Panc1 (cell line): ENCODE measurements around the gene LOXL3. TPM values are rescaled to one million over a fixed set of nuclear protein-coding genes. Genes with fewer than 3 reads are reported as not detected.

ENCODE experiments used
- ATAC-seq: fragments of 200-7000 bp; cut with Tn5 transposase; 2 replicates; pipeline ENCODE4 v1.9.1; 2020; ENCODE audit warnings: mild to moderate bottlenecking, moderate library complexity
- BruUV-seq: library from RNA; stranded (reverse); fragments of 400-500 nt; replicated peaks from 2 replicates; lab custom pipeline; 2021; lab: Mats Ljungman, UMichigan
- CTCF ChIA-PET: fragments of 300-600 bp; sonication (Branson Sonifier 250); formaldehyde crosslinking; loops from one replicate; lab custom pipeline; 2022; ENCODE audit warnings: antibody characterized with exemption; lab: Charles Lee
- POLR2A ChIA-PET: fragments of 300-600 bp; sonication (Branson Sonifier 250); formaldehyde crosslinking; loops from one replicate; lab custom pipeline; 2022; ENCODE audit warnings: antibody characterized with exemption; lab: Charles Lee
- DNase-seq: peaks from one replicate; pipeline ENCODE4 v3.0.0-alpha.2; 2010; ENCODE audit warnings: low read depth, low spot score
- H3K27ac ChIP-seq: 2 replicates; pipeline ENCODE4 v1.5.1; 2011; ENCODE audit warnings: mild to moderate bottlenecking, low read length, inconsistent platforms
- H3K27me3 ChIP-seq: fragments of 200-500 bp; sonication (Bioruptor generic); 2 replicates; pipeline ENCODE4 v1.6.0; 2014; ENCODE audit warnings: low read length, inconsistent platforms; ENCODE audit not compliant: control insufficient read depth, insufficient read depth
- H3K36me3 ChIP-seq: fragments of 200-500 bp; sonication (Bioruptor generic); 2 replicates; pipeline ENCODE4 v1.5.1; 2014; ENCODE audit warnings: inconsistent platforms, mild to moderate bottlenecking, low read length, moderate library complexity; ENCODE audit not compliant: control insufficient read depth, insufficient read depth
- H3K4me1 ChIP-seq: 2 replicates; pipeline ENCODE4 v1.5.1; 2011; ENCODE audit warnings: inconsistent platforms, mild to moderate bottlenecking, low read length, moderate library complexity; ENCODE audit not compliant: control insufficient read depth, insufficient read depth
- H3K4me3 ChIP-seq, 2 experiments: 2 replicates each; pipeline ENCODE4 v1.5.1; 2011 to 2012; ENCODE audit warnings: low read depth in 2 of 2, low read length in 2 of 2, mild to moderate bottlenecking in 2 of 2, inconsistent platforms in 1 of 2, moderate library complexity in 1 of 2
- H3K9me3 ChIP-seq: fragments of 200-500 bp; sonication (Bioruptor generic); 2 replicates; pipeline ENCODE4 v1.5.1; 2014; ENCODE audit warnings: low read depth, mild to moderate bottlenecking, inconsistent platforms, low read length, moderate library complexity; ENCODE audit not compliant: control insufficient read depth, insufficient read depth
- POLR2AphosphoS5 ChIP-seq: IDR thresholded peaks from 2 replicates; pipeline ENCODE4 v1.6.1; 2012; ENCODE audit warnings: mild to moderate bottlenecking, low read depth, low read length, moderate library complexity
- SIN3A ChIP-seq: IDR thresholded peaks from 2 replicates; pipeline ENCODE4 v1.6.1; 2012; ENCODE audit warnings: low read depth, mild to moderate bottlenecking, low read length, moderate library complexity, borderline replicate concordance; ENCODE audit not compliant: insufficient read depth
- TCF7L2 ChIP-seq: IDR thresholded peaks from 2 replicates; pipeline ENCODE4 v1.6.1; 2011; ENCODE audit warnings: mild to moderate bottlenecking, low read depth, low read length, inconsistent platforms
- in situ Hi-C: cut with HindIII; loops from 2 replicates; pipeline ENCODE4 v1.10.0; 2016; ENCODE audit warnings: low sequenced_read_pairs, low pct_unique_long_range_greater_than_20kb
- intact Hi-C: fragments of 100-400 bp; cut with micrococcal nuclease; formaldehyde crosslinking; loops from one replicate; pipeline ENCODE4 v1.10.0; 2022; ENCODE audit not compliant: unreplicated experiment
- total RNA-seq: library from RNA; stranded (reverse); gene quantifications from one replicate; pipeline ENCODE4 v1.2.1, GENCODE V29; 2021; ENCODE audit not compliant: unreplicated experiment
- TF ChIP-seq, protein P1 (sequence below): fragments of 450-650 bp; IDR thresholded peaks from 2 replicates; pipeline ENCODE4 v1.5.1; 2017; ENCODE audit warnings: mild to moderate bottlenecking
- TF ChIP-seq, protein P2 (sequence below), 2 experiments: IDR thresholded peaks; 2 replicates each; pipeline ENCODE4 v1.6.1; 2011 to 2012; ENCODE audit warnings: low read depth in 2 of 2, control low read depth in 1 of 2, low read length in 1 of 2, mild to moderate bottlenecking in 1 of 2, moderate library complexity in 1 of 2; ENCODE audit not compliant: insufficient read depth in 1 of 2

The LOXL3 gene
- total RNA-seq, 1 experiment from 2014 or later, result 1.0 TPM

DNA sequence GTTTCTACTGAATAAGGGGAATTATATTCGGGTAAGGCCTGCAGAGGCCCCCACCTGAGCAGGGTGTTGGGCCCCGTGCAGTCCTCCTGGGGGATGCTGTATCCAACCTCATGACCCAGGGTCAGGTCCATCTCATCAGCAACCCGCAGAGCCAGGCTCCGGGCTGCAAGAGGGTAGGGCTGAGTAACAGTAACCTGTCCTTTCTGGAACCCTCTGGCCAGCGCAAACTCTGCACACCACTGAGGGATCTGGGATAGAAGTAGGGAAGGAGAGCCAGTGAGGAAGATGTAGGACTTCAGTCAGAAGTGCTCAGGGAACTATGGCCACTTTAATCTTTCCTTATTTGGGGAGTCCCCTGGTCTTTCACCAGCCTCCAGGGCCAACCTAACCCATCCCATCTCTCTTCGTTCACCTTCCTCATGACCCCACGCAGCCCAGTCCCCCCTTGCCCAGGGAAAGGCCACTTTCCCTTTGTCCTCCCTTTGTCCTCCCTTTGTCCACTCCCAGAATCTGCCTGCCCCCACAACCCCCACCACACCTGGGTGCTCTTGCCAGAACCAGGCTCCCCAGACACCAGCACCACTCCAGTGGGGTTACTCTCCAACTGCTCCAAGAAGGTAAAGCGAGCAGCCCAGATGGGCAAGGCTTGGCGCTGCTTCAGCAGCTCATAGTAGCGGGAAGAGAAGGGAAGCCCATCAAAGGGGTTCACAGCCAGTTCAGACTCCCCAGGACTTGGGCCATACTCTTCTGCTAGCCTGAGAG lies 28.6 kb downstream of the LOXL3 start:
- no peaks in the 10 kb centered on the region for H3K27me3 ChIP-seq
- ChIA-PET CTCF (no interaction called here), POLR2A (no interaction called here)
- TF ChIP-seq, protein P1, sequence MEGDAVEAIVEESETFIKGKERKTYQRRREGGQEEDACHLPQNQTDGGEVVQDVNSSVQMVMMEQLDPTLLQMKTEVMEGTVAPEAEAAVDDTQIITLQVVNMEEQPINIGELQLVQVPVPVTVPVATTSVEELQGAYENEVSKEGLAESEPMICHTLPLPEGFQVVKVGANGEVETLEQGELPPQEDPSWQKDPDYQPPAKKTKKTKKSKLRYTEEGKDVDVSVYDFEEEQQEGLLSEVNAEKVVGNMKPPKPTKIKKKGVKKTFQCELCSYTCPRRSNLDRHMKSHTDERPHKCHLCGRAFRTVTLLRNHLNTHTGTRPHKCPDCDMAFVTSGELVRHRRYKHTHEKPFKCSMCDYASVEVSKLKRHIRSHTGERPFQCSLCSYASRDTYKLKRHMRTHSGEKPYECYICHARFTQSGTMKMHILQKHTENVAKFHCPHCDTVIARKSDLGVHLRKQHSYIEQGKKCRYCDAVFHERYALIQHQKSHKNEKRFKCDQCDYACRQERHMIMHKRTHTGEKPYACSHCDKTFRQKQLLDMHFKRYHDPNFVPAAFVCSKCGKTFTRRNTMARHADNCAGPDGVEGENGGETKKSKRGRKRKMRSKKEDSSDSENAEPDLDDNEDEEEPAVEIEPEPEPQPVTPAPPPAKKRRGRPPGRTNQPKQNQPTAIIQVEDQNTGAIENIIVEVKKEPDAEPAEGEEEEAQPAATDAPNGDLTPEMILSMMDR, result no peak
- intact Hi-C loops, result no loop called here
- peaks cover 3% of the 10 kb centered on the region for H3K36me3 ChIP-seq
- no peak for ATAC-seq
- peaks cover 6% of the 10 kb centered on the region for H3K4me1 ChIP-seq
- H3K27ac ChIP-seq, result no peak overlapping the region
- H3K4me3 ChIP-seq, result no peak overlapping the region
- in situ Hi-C loops, result no loop called here
- DNase-seq, result no peak
- no peaks in the 10 kb centered on the region for H3K9me3 ChIP-seq
- BruUV-seq, result no TSS peak

DNA sequence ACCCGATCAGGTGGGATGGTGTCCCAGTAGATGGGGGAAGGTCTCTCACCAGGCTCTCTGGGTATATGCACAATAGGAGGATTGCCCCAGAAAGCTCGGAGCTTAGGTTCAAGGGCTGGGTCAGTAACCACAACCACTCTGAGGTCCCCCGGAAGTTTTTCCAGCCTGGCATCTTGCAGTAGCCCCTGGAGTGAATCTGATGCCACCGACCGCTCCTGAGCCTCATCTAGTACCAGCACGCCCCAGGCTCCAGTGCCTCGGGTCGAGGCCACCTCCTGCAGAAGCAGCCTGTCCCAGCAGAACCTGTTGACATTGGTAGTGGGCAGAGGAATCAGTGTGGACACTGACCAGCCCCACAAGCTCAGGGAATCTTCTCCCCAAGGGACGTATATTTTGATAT lies 29.7 kb downstream of the LOXL3 start:
- CTCF ChIA-PET, result no interaction called here
- POLR2A ChIA-PET, result no interaction called here

More for the DNA sequence above, 29.7 kb downstream of the LOXL3 start:
- Histone ChIP-seq H3K36me3 (no peaks in the 10 kb centered on the region; the same call in none of the 2 replicates), H3K4me3 (no peak overlapping the region), H3K4me1 (peaks cover 6% of the 10 kb centered on the region), H3K9me3 (no peaks in the 10 kb centered on the region), H3K27ac (no peak overlapping the region), H3K27me3 (no peaks in the 10 kb centered on the region)
- intact Hi-C loops, result no loop called here
- no peak for ATAC-seq
- in situ Hi-C loops, result no loop called here
- DNase-seq, result no peak
- TF ChIP-seq, protein P2, sequence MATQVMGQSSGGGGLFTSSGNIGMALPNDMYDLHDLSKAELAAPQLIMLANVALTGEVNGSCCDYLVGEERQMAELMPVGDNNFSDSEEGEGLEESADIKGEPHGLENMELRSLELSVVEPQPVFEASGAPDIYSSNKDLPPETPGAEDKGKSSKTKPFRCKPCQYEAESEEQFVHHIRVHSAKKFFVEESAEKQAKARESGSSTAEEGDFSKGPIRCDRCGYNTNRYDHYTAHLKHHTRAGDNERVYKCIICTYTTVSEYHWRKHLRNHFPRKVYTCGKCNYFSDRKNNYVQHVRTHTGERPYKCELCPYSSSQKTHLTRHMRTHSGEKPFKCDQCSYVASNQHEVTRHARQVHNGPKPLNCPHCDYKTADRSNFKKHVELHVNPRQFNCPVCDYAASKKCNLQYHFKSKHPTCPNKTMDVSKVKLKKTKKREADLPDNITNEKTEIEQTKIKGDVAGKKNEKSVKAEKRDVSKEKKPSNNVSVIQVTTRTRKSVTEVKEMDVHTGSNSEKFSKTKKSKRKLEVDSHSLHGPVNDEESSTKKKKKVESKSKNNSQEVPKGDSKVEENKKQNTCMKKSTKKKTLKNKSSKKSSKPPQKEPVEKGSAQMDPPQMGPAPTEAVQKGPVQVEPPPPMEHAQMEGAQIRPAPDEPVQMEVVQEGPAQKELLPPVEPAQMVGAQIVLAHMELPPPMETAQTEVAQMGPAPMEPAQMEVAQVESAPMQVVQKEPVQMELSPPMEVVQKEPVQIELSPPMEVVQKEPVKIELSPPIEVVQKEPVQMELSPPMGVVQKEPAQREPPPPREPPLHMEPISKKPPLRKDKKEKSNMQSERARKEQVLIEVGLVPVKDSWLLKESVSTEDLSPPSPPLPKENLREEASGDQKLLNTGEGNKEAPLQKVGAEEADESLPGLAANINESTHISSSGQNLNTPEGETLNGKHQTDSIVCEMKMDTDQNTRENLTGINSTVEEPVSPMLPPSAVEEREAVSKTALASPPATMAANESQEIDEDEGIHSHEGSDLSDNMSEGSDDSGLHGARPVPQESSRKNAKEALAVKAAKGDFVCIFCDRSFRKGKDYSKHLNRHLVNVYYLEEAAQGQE (IDR thresholded peaks at IDR 0.05; ENCODE audit: insufficient read depth in 1 of 2, low read depth in 2 of 2, low read length in 1 of 2), result no peak
- no peak for TF ChIP-seq TCF7L2
- no peak for TF ChIP-seq SIN3A
- TF ChIP-seq POLR2AphosphoS5, result no peak
- TF ChIP-seq, protein P1, result no peak
- BruUV-seq, result no TSS peak
